Ishikawa (cell line): ENCODE measurements around the gene SLC9B2.

Source experiments
- CEBPB ChIP-seq: IDR thresholded peaks from 2 replicates; pipeline ENCODE4 v1.6.1; 2012
- CREB1 ChIP-seq: IDR thresholded peaks from 2 replicates; pipeline ENCODE4 v1.6.1; 2012; ENCODE audit warnings: low read depth
- EP300 ChIP-seq: IDR thresholded peaks from 2 replicates; pipeline ENCODE4 v1.6.1; 2012; ENCODE audit warnings: borderline replicate concordance
- TF ChIP-seq, protein P1 (sequence below): IDR thresholded peaks from 2 replicates; pipeline ENCODE4 v1.6.1; 2012
- TF ChIP-seq, protein P2 (sequence below): IDR thresholded peaks from 2 replicates; pipeline ENCODE4 v1.6.1; 2012
- TF ChIP-seq, protein P3 (sequence below): IDR thresholded peaks from 2 replicates; pipeline ENCODE4 v1.6.1; 2012; ENCODE audit warnings: low read depth, mild to moderate bottlenecking

DNA sequence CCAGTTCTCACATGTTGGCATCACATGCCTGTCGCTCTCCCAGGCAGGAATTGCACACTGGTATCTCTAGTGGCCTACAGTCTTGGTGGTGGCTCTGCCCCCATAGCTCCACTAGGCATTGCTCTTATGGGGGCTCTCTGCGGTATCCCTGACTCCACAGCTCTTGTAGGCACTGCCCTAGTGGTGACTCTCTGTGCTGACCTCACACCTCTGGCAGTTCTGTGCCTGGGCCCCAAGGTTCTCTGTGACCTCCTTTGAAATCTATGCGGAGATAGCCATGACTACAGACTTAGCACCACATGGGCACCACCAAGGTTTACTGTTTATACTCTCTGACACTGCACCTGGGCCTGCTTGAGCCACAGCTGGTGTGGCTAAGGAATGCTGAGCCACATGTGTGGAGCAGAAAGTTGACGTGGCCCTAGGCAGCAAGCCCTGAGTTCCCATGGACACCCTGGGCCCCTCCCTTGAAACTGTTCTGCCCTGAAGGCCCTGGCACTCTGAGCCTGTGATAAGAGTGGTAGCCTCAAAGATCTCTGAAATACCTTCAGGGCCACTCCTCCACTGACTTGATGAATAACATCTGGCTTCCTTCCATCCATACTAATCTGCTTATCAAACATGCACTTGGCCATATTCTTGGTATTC, 65.1 kb downstream of the SLC9B2 start:
- no peak for TF ChIP-seq EP300
- TF ChIP-seq, protein P1, sequence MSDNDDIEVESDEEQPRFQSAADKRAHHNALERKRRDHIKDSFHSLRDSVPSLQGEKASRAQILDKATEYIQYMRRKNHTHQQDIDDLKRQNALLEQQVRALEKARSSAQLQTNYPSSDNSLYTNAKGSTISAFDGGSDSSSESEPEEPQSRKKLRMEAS, result no peak
- TF ChIP-seq, protein P2, sequence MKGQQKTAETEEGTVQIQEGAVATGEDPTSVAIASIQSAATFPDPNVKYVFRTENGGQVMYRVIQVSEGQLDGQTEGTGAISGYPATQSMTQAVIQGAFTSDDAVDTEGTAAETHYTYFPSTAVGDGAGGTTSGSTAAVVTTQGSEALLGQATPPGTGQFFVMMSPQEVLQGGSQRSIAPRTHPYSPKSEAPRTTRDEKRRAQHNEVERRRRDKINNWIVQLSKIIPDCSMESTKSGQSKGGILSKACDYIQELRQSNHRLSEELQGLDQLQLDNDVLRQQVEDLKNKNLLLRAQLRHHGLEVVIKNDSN, result no peak
- no peak for TF ChIP-seq CREB1
- TF ChIP-seq CEBPB, result no peak
- TF ChIP-seq, protein P3, sequence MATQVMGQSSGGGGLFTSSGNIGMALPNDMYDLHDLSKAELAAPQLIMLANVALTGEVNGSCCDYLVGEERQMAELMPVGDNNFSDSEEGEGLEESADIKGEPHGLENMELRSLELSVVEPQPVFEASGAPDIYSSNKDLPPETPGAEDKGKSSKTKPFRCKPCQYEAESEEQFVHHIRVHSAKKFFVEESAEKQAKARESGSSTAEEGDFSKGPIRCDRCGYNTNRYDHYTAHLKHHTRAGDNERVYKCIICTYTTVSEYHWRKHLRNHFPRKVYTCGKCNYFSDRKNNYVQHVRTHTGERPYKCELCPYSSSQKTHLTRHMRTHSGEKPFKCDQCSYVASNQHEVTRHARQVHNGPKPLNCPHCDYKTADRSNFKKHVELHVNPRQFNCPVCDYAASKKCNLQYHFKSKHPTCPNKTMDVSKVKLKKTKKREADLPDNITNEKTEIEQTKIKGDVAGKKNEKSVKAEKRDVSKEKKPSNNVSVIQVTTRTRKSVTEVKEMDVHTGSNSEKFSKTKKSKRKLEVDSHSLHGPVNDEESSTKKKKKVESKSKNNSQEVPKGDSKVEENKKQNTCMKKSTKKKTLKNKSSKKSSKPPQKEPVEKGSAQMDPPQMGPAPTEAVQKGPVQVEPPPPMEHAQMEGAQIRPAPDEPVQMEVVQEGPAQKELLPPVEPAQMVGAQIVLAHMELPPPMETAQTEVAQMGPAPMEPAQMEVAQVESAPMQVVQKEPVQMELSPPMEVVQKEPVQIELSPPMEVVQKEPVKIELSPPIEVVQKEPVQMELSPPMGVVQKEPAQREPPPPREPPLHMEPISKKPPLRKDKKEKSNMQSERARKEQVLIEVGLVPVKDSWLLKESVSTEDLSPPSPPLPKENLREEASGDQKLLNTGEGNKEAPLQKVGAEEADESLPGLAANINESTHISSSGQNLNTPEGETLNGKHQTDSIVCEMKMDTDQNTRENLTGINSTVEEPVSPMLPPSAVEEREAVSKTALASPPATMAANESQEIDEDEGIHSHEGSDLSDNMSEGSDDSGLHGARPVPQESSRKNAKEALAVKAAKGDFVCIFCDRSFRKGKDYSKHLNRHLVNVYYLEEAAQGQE, result no peak
